ENCODE measurements around the gene MAP3K8.

DNA sequence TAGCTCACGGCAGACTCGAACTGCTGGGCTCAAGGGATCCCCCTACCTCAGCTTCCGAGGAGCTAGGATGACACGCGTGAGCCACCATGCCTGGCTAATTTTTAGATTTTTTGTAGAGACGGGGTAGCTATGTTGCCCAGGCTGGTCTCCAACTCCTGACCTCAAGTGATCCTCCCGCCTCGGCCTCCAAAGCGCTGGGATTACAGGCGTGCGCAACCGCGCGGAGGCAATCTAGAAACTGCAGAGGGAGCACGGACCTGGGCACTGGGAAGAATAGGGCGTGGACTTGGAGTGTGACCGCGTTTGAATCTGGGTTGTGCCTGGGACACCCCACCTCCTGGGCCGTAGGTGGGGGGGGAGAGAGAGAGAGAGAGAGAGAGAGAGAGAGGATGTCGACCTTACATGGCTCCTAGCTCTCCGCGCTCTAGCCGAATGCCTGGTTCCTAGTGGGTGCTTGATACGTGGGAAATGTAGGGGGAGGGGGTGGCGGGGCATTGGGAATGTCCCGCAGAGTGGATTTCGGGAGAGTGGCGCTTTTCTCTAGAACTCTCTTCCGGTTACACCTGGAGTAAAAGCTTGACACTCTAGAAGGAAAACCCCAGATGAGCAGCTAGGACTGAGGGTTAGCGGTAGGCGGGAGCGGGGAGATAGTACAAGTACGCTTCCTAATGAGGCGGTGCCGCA is 1.2 kb upstream of the MAP3K8 start:
- TF ChIP-seq, protein P1, sequence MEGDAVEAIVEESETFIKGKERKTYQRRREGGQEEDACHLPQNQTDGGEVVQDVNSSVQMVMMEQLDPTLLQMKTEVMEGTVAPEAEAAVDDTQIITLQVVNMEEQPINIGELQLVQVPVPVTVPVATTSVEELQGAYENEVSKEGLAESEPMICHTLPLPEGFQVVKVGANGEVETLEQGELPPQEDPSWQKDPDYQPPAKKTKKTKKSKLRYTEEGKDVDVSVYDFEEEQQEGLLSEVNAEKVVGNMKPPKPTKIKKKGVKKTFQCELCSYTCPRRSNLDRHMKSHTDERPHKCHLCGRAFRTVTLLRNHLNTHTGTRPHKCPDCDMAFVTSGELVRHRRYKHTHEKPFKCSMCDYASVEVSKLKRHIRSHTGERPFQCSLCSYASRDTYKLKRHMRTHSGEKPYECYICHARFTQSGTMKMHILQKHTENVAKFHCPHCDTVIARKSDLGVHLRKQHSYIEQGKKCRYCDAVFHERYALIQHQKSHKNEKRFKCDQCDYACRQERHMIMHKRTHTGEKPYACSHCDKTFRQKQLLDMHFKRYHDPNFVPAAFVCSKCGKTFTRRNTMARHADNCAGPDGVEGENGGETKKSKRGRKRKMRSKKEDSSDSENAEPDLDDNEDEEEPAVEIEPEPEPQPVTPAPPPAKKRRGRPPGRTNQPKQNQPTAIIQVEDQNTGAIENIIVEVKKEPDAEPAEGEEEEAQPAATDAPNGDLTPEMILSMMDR (IDR thresholded peaks at IDR 0.05): peak in 1 of 6 experiments; percentile 20
- TF ChIP-seq POLR2A (IDR thresholded peaks at IDR 0.05) (no peak), POLR2AphosphoS5 (IDR thresholded peaks at IDR 0.05) (peak in 1 of 2 donors; percentile 12)

All from upper lobe of left lung (tissue), 4 donors.